Muscle layer of colon (tissue), 2 donors: ENCODE measurements around the gene MAEA.

Experiments
- H3K27ac ChIP-seq: one replicate; pipeline ENCODE4 v1.7.0; 2013; ENCODE audit warnings: low read depth, mild to moderate bottlenecking, low read length, moderate library complexity
- H3K27me3 ChIP-seq, 2 donors: one replicate each; pipeline ENCODE4 v1.7.0; 2013; ENCODE audit warnings: low read length in 2 of 2, mild to moderate bottlenecking in 2 of 2; ENCODE audit not compliant: insufficient read depth in 2 of 2, control insufficient read depth in 1 of 2
- H3K36me3 ChIP-seq: one replicate; pipeline ENCODE4 v1.7.0; 2013; ENCODE audit warnings: mild to moderate bottlenecking, low read length; ENCODE audit not compliant: insufficient read depth
- H3K4me1 ChIP-seq: one replicate; pipeline ENCODE4 v1.7.0; 2013; ENCODE audit warnings: mild to moderate bottlenecking, low read length; ENCODE audit not compliant: insufficient read depth
- H3K4me3 ChIP-seq, 2 donors: one replicate each; pipeline ENCODE4 v1.7.0; 2013; ENCODE audit warnings: low read length in 2 of 2, low read depth in 1 of 2, mild to moderate bottlenecking in 1 of 2, moderate library complexity in 1 of 2
- H3K9ac ChIP-seq: one replicate; pipeline ENCODE4 v1.7.0; 2013; ENCODE audit warnings: low read length
- H3K9me3 ChIP-seq: one replicate; pipeline ENCODE4 v1.7.0; 2013; ENCODE audit warnings: mild to moderate bottlenecking, low read length
- donor health status: abdominal sarcoma.
- donor health status: Adenocarcinoma of cecum.

MAEA gene

DNA sequence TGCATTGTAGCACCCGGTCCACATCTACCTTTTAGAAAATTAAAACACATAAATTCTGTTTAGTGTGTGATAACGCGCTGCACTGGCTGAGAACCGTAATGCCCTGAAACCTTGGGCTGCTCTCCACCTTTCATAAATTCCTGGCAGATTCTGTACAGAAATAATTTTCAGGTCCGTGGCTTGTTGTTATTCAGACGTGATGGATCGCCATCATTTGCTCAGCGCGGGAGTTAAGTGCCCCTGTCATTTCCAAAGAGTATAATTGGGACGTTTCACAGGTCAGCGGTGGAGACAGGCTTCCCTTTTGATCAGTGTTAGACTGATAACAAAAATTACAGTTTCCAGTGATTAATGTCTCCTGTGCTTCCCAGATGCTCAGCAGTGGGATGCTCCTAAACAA lies 73.8 kb downstream of the MAEA start:
- H3K36me3 ChIP-seq: peaks cover 24% of the 10 kb centered on the region
- no peak overlapping the region for H3K9ac ChIP-seq
- H3K9me3 ChIP-seq: no peaks in the 10 kb centered on the region
- H3K27me3 ChIP-seq: no peaks in the 10 kb centered on the region
- no peak overlapping the region for H3K4me3 ChIP-seq
- H3K4me1 ChIP-seq: no peaks in the 10 kb centered on the region
- no peak overlapping the region for H3K27ac ChIP-seq

DNA sequence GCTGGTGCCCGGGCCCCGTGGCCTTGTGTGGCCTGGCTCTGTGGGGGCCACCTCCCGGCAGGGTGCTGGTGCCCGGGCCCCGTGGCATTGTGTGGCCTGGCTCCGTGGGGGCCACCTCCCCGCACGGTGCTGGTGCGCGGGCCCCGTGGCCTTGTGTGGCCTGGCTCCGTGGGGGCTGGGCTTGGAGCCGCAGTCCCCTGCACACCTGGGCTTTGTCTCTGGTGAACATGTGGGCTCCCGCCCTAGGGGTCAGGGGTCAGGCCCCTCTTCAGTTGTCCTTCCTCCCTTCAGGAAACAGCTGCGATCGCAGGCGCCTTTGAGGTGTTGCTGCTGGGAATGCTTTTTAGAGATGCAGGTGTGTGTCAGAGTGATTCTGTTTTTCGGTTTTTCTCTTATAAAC lies 74.5 kb downstream of the MAEA start:
- no peak overlapping the region for H3K27ac ChIP-seq
- H3K27me3 ChIP-seq: no peaks in the 10 kb centered on the region
- no peak overlapping the region for H3K4me3 ChIP-seq
- no peaks in the 10 kb centered on the region for H3K9me3 ChIP-seq
- no peaks in the 10 kb centered on the region for H3K4me1 ChIP-seq
- H3K36me3 ChIP-seq: peaks cover 24% of the 10 kb centered on the region
- no peak overlapping the region for H3K9ac ChIP-seq

DNA sequence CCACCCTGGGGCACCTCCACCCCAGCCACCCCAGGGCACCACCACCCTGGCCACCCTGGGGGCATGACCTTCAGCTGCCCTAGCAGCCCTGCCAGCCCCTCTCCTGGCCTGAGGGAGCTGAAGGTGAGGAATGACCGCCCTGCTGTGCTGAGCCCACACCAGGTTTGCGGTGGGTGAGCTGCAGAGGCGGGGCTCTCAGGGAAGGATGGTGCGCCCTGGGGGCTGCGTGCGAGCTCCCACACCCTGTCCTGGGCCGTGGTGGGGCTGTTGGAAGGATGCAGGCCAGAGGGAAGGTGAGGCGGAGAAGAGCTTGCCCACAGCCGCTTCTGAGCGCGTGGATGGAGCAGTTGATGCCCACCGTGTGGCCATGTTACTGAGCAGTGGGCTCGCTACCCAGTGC lies 75.1 kb downstream of the MAEA start:
- H3K9ac ChIP-seq: no peak overlapping the region
- no peak overlapping the region for H3K4me3 ChIP-seq
- H3K27ac ChIP-seq: no peak overlapping the region
- H3K9me3 ChIP-seq: no peaks in the 10 kb centered on the region
- no peaks in the 10 kb centered on the region for H3K27me3 ChIP-seq
- no peaks in the 10 kb centered on the region for H3K4me1 ChIP-seq
- H3K36me3 ChIP-seq: peaks cover 24% of the 10 kb centered on the region

DNA sequence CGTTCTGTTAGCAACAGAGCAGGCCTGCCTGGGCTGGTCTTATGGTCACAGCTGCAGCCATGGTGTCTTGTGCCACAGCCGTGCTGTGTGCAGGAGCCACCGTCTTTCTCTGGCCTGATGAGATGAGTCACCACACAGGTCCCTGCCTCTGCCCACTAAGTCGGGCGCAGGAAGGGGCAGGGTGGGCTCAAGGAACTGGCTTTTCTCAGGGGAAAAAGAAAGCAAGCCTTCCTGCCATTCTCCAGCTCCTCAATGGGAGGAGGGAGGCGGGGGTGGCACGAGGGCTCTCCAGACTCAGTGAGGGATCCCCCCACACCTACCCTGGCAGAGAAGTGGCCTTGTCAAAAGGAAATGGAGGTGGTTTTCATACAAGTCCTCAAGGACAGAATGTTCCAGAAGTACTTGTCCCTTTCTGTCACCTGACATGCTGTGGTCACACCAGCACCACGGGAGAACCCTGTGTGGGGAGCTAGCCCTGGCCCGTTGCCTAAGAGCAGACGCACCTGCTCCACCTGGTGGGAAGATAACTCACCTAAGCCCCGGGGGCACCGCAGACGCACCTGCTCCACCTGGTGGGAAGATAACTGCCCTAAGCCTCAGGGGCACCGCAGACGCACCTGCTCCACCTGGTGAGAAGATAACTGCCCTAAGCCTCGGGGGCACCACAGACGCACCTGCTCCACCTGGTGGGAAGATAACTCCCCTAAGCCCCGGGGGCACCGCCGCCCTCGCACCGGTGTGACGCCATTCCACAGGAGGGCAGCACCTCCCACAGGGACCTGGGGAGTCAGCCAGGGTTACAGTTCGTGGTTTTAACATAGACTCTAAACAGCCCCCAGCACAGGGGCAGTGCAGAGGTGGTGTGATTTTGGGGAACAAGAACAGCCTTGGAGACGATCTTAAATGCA lies 75.8 kb downstream of the MAEA start:
- Histone ChIP-seq H3K9me3 (no peaks in the 10 kb centered on the region), H3K36me3 (peaks cover 21% of the 10 kb centered on the region), H3K9ac (no peak overlapping the region), H3K4me3 (no peak overlapping the region), H3K4me1 (no peaks in the 10 kb centered on the region), H3K27me3 (no peaks in the 10 kb centered on the region), H3K27ac (no peak overlapping the region)

DNA sequence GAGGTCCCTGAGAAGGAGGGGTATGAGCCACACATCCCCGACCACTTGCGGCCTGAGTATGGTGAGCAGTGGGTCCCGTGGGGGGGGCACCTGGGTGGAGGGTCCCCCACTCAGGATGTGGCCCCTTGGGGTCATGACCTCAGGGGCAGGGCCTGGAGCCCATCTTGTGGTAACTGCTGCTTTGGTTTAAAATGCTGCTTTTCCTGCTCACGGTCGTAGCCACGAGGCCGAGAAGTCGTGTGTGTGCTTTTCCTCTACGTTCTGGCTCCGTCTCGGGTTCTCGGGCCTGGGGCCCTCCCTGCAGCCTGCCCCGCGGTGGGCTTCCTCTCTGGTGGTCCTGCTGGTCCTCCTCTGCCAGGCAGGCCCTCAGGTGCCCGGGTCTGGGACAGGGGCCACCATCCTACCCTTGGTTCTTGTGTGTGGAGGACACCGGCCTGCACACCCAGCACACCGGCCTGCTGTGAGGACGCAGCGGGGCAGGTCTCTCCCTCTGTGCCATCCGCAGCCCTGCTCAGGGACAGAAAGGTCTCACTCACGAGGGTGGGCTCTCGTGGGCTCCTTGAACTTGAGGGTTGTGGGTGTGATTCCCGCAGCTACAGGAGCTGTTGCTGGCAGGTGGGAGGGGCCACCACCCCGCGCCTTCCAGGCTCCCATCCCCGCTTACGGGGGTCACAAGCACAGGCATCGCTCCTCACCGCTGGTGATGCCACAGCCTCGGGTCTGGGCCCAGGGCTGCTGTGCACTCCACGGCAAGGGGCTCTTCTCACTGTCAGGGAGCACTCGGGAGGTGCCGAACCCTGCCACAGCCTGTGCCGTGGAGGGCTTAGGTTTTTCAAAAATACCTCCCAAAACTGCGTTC lies 76.9 kb downstream of the MAEA start:
- H3K27me3 ChIP-seq: no peaks in the 10 kb centered on the region
- H3K27ac ChIP-seq: no peak overlapping the region
- H3K4me1 ChIP-seq: no peaks in the 10 kb centered on the region
- no peak overlapping the region for H3K9ac ChIP-seq
- H3K36me3 ChIP-seq: peaks cover 18% of the 10 kb centered on the region
- H3K9me3 ChIP-seq: no peaks in the 10 kb centered on the region
- H3K4me3 ChIP-seq: no peak overlapping the region

DNA sequence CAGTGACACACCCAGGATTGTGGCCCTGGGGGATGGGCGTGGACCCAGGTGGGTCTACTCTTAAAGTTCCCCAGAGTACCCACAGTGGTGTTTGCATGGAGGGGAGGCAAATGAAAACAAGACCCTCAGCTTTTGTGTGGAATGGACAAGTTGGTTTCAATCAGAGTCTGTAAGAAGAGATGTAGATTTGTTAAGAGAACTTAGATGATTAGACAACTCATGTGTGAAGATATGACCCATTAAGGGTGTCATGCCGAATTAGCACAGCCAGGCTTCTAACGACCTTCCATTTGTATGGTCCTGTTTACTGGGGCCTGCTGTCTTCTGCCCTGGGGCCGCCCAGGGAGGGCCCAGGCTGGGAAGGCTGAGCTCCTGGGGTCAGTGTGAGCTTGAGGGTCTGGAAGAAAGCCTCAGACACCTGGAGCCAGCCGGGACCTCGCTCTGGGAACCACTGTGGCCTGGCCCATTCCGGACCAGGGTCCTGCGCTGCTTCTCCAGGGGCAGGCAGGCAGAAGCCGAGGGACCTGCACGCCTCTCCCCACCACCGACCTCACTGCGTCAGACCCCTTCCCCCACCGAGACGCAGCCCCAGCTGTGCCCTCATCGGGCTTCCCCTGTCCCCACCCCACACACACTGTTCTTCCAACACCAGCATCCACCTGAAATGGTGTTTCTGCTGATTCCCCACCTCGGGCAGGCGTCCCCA lies 77.7 kb downstream of the MAEA start:
- Histone ChIP-seq H3K9me3 (no peaks in the 10 kb centered on the region), H3K36me3 (peaks cover 18% of the 10 kb centered on the region), H3K4me1 (no peaks in the 10 kb centered on the region), H3K4me3 (no peak overlapping the region), H3K27me3 (no peaks in the 10 kb centered on the region), H3K27ac (no peak overlapping the region), H3K9ac (no peak overlapping the region)

DNA sequence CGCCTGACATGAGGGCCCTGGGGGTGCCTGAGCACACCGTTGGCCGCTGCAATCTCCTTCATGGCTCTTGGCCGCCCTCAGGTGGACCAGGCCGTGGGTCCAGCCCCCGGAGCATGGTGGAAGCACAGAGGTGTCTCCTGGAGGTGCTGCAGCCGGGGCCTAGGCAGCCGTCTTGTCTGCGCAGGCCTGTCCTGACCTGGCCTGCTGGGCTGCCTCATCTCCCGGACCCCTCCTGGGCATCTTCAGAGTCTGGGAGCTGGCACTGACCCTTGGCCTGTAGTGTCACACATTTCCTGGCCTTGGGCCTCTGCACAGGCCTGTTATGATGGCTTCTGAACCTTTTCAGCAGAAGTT lies 78.2 kb downstream of the MAEA start:
- no peak overlapping the region for H3K27ac ChIP-seq
- no peak overlapping the region for H3K9ac ChIP-seq
- no peak overlapping the region for H3K4me3 ChIP-seq
- H3K4me1 ChIP-seq: no peaks in the 10 kb centered on the region
- peaks cover 18% of the 10 kb centered on the region for H3K36me3 ChIP-seq
- H3K9me3 ChIP-seq: no peaks in the 10 kb centered on the region
- no peaks in the 10 kb centered on the region for H3K27me3 ChIP-seq

DNA sequence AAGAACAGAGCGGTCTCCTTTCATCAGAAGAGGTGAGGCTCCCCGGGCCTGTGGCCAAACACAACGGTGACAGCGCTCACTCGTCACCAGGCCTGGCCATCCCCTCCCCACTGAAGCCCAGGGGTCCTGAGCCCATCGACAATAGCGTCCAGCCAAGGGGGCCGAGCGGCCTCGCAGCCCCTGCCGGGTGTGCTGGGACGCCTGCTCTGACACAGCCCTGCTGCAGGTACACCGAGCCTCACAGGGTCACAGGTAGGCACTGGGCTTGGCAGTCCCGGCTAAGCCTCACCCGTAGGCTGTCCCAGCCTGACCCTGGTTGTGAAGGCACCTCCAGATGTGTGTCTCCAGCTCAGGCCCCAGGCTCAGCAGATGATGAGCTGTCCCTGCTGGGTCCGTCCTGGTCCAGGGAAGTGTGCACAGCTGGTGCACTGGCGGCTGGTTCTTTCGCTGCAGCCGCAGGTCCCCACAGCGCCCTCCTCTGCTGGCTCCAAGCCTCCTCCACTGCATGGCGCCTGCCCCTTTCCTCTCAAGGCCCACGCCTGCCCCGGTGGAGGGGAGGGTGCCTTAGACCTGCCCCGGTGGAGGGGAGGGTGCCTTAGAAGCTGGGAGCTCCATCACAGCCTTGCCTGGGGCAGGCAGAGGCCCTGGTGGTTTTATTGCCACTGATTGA lies 78.9 kb downstream of the MAEA start:
- Histone ChIP-seq H3K4me1 (no peaks in the 10 kb centered on the region), H3K27ac (no peak overlapping the region), H3K27me3 (no peaks in the 10 kb centered on the region), H3K9ac (no peak overlapping the region), H3K36me3 (peaks cover 16% of the 10 kb centered on the region), H3K9me3 (no peaks in the 10 kb centered on the region), H3K4me3 (no peak overlapping the region)

DNA sequence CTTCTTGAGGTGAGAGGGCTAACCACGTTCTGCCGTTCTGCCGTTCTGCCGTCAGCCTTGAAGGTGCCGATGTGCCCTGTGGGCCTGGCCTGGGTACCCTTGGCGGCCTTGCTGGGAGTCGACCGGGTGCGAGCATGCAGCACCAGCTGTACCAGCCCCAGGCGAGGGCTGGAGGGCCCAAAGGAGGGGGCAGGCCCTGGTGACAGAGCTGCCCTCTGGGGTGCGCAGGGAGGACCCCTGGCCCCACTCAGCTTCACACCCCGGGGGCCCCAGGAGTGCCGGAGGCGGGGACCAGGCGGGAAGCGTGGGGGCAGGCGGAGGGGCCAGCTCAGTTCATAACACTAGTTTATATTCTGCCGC lies 79.4 kb downstream of the MAEA start:
- Histone ChIP-seq H3K4me3 (no peak overlapping the region), H3K9ac (no peak overlapping the region), H3K27ac (no peak overlapping the region), H3K36me3 (peaks cover 14% of the 10 kb centered on the region), H3K9me3 (no peaks in the 10 kb centered on the region), H3K27me3 (no peaks in the 10 kb centered on the region), H3K4me1 (no peaks in the 10 kb centered on the region)

DNA sequence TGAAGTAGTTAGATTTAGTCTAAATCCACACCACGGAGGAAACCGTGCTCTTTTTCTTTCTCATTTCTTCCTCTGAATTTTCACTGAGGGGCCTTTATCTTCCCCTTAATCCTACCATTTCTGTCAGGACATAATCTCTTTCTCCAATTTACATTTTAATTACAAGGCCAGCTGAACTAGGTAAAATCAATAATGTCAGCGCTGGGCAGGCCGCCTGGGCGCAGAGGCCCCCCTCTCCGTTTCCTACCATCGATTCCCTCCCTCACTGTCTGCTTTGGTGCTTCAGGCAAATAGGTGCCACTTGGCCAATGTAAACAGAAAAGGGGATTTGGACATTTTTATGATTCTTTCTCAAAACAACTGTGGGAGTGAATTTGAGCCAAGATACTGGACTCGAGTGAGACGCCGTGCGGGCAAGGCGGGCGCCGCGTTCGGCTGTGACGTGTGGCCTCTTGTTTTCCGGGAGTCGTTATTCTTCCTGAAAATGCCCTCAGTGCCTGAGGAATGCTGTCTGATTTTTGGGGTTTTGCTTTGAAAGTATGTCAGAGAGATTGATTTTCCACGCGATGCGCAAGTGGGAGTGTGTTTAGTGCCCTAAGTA lies 79.9 kb downstream of the MAEA start:
- H3K36me3 ChIP-seq: peaks cover 14% of the 10 kb centered on the region
- no peaks in the 10 kb centered on the region for H3K4me1 ChIP-seq
- no peak overlapping the region for H3K27ac ChIP-seq
- no peaks in the 10 kb centered on the region for H3K9me3 ChIP-seq
- H3K4me3 ChIP-seq: no peak overlapping the region
- H3K9ac ChIP-seq: no peak overlapping the region
- H3K27me3 ChIP-seq: no peaks in the 10 kb centered on the region
